ENCODE data around the gene LRRC36.

DNA sequence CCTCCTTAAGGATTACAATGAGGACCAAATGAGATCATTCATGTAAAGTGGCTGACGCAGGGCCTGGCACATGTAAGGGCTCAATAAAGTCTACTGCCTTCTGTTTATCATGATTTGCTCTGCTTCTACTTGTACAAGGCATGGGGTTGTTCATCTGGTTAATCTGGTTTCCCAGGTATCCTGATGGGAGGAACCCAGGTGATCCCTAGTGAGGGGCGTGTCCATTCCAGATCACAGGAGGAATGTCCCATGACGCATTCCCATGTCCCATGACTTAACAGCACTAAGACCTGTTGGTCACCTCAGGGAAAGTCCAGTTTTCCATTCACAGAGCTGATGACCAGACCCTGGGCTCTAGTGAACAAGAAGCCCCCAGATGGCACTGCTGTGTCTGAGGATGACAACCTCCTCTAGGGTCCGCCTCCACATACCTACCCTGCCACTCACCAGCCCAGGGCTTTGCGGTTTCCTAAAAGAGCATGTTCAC lies 78.2 kb downstream of the LRRC36 start:
- TF ChIP-seq, protein P1, sequence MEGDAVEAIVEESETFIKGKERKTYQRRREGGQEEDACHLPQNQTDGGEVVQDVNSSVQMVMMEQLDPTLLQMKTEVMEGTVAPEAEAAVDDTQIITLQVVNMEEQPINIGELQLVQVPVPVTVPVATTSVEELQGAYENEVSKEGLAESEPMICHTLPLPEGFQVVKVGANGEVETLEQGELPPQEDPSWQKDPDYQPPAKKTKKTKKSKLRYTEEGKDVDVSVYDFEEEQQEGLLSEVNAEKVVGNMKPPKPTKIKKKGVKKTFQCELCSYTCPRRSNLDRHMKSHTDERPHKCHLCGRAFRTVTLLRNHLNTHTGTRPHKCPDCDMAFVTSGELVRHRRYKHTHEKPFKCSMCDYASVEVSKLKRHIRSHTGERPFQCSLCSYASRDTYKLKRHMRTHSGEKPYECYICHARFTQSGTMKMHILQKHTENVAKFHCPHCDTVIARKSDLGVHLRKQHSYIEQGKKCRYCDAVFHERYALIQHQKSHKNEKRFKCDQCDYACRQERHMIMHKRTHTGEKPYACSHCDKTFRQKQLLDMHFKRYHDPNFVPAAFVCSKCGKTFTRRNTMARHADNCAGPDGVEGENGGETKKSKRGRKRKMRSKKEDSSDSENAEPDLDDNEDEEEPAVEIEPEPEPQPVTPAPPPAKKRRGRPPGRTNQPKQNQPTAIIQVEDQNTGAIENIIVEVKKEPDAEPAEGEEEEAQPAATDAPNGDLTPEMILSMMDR (IDR thresholded peaks at IDR 0.05; ENCODE audit: low read length): no peak
- no peak for TF ChIP-seq EZH2 (optimal IDR thresholded peaks at IDR 0.05; ENCODE audit: low read depth, low read length)
